CD4-positive, alpha-beta T cell treated with Interleukin-15 for 4 hours (primary cell): ENCODE data around the gene ZFAND2A.
"Not testable (repeated sequence)": the region's sequence is repeated elsewhere in the genome, so short reads cannot be mapped to it uniquely, and the experiment has no call there.

ENCODE experiments used
- DNase-seq: peaks from one replicate; pipeline ENCODE4 v3.0.0-alpha.2; 2020; ENCODE audit warnings: low spot score

ZFAND2A gene

DNA sequence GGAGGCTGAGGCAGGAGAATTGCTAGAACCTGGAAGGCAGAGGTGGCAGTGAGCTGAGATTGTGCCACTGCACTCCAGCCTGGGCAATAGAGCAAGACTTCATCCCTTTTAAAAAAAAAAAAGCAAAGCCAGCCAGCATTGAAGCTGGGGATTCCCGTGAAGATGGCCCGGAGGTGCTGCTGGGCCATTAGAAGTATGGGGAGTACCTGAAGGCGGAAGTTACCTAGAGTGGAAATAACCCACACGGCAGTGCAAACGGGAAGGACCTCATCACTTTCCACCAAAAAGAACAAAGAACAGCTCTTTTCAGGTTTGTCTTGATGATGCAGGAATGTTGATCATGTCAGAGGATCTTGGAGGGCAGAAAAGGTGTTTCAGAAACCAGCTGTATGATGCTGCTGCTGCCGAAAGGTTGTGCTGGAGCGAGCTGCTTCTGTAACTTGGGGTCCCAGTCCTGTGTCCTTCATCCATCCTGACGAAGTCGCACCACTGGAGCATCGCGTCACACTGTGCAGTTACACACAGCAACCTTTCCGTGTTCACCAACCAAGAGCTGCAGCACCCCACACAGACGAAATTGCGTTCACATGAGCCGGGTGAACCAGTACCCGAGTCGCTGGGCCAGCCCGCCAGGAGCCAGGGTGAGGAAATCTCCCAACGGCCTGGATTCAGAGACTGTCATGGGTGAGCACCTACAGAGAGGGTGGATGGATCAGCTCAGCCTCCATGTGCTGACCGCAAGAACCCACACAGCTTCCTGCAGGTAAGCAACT, 8.2 kb downstream of the ZFAND2A start:
- no peak for DNase-seq

DNA sequence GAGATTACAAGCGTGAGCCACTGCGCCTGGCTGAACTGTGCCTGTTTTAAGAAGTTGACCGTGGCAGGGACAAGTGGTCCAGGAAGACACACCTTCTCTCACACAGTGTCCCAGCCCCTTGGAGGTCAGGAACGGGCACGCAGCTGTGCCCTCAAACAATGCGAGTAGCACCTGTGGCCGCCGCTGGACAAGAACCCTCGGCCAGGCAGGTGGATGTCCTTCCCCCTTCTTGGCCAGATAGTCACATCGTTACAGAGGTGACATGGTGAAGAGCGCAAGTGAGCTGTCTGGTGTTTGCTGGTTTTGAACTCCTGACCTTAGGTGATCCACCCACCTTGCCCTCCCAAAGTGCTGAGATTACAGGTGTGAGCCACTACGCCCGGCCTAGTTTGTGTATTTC, 8.8 kb downstream of the ZFAND2A start:
- DNase-seq, result no peak

DNA sequence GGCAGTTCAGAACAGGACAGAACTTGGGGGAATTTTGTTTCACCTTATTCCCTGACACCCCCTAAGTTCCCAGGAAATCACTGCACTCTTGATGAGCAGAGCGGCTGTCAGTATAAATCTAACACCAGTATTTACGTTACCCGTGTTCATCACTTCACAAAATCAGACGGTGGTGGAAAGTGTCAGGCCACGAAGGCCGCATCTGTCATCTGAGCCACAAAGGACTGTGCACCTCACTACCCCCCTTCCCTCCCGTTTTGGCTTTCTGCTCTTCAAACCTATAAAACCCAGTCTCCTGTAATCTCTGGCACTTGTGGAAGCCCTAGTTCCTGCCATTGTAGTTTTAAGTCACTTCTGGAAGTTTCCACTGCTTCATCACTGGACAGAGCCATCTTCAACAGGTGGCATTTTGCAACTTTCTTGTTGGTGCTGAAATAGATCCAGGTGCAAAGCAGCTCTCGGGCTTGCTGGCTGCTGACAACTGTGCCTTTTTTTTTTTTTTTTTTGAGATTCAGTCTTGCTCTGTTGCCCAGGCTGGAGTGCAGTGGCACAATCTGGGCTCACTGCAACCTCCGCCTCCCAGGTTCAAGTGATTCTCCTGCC, 9.5 kb downstream of the ZFAND2A start:
- DNase-seq, result no peak

DNA sequence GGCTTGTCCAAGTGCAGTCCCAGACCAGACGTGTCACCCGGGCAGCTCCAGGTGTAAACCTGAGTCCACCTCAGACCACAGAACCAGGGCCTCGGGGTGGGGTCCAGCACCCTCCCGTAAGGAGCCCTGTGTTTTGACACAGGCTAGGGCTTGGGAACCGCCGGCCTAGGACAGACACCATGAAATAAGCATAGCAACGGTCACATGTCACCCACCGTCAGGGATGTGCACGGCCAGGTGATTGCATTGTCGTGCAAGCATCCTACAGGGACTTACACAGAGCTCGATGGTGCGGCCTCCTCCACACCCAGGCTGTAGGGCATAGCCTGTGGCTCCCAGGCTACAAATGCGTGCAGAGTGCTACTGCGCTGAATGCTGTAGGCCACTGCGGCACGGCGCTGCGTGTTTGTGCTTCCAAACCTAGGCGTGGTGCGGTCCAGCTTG, 10.6 kb downstream of the ZFAND2A start:
- no peak for DNase-seq

DNA sequence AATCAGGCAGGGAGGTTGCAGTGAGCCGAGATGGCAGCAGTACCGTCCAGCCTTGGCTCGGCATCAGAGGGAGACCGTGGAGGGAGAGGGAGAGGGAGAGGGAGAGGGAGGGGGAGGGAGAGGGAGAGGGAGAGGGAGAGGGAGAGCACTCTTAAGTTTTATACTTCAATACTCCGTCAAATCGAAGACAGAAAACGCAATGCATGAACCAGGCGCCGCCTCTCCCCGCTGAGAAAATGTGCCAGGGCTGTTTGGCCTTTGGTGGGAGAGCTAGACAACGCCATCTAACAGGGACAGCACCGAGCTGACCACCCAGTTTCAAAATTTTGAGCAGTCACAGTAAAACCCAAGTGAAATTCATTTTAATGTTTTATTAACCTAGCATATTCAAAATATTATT, 12.1 kb downstream of the ZFAND2A start:
- not testable (repeated sequence) for DNase-seq

DNA sequence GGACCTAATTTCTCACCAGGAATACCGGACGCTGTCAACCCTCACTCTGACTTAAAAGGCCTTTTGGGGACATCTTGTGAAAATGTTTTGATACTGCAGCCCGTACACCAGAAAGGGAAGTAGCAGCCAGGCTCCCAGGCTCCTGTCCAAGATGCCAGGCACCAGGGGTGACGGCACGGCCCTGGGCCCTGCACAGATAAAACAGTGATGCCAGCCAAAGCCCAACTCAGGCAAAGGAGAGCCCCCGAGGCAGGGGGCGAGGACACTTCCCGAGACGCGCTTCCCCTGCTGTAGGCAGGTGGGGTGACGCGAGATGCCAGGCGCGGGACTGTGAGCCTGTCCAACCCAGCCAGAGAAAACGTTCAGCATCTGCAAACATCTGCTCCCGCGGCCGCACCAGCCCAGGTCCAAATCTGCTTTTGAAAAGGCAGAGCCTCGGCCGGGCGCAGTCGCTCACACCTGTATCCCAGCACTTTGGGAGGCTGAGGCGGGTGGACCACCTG, 15.7 kb downstream of the ZFAND2A start:
- DNase-seq, result no peak

DNA sequence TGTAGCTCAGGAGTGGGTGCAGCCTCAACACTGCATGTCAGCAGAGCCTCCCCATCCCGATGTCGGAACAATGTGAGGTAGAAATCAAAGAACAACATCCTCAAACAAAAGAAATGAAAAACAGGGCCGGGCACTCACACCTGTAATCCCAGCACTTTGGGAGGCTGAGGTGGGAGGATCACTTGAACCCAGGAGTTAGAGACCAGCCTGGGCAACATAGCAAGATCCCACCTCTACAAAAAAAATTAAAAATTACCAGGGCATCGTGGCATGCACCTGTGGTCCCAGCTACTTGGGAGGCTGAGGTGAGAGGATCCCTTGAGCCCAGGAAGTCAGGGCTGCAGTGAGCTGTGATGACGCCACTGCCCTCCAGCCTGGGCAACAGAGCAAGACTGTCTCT, 17.0 kb downstream of the ZFAND2A start:
- DNase-seq, result not testable (repeated sequence)

DNA sequence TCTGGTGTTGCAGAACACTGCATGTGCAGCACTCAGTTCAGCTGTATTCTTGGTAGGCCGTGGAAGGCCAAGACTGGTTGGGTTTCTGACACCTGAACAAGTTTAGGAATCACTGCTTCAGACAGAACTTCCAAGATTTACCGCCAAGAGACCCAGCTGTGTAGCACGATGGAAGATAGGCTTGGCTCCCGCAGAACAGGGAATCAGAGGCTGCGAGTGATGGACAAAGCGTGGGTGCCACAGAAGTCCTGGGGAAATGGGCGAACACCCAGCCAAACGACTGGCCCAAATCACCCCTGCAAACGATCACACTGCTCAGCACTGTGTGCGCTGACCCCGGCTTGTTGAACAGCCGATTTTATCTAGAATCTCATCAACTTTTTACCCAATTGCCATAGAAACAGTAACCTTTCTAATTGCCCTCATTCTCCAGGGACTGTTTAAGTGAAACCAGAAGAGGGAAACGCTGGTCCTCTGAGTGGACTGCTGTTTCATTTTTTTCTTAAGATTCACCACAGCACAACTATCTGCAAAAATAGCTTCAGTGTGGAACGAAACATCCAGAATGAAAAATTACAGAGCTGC, 17.9 kb downstream of the ZFAND2A start:
- DNase-seq, result no peak

DNA sequence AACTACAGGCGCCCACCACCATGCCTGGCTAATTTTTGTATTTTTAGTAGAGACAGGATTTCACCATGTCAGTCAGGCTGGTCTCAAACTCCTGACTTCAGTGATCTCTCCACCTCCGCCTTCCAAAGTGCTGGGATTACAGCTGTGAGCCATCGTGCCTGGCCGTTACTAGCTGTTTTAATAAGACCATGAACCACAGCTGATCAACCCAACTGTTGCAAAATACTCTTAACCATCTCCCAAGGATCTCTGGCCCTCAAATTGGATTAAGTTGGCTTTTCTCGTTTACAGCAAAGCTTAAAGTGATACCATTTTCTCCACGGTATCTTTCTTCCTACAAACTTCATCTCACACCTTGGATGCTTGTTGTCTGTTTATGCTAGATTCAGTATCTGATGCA, 18.3 kb downstream of the ZFAND2A start:
- DNase-seq, result no peak

DNA sequence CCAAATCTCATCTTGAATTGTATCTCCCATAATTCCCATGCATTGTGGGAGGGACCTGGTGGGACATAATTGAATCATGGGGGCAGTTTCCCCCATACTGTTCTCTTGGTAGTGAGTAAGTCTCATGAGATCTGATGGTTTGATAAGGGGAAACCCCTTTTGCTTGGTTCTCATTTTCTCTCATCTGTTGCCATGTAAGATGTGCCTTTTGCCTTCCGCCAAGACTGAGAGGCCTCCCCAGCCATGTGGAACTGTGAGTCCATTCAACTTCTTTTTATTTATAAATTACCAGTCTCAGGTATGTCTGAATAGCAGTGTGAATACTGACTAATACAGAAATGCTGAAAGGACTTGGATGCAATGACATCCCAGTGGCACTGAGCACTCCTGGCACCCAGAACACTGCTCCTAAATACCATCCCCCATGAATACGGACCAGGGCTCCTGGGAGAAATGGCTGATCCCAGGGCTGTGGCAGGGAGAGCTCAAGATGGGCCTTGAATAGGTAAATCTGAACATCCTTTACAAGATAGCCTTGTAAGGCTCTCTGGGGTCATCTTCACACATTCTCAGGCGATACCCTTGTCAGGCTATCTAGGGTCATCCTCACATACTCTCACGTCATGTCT, 19.4 kb downstream of the ZFAND2A start:
- no peak for DNase-seq

DNA sequence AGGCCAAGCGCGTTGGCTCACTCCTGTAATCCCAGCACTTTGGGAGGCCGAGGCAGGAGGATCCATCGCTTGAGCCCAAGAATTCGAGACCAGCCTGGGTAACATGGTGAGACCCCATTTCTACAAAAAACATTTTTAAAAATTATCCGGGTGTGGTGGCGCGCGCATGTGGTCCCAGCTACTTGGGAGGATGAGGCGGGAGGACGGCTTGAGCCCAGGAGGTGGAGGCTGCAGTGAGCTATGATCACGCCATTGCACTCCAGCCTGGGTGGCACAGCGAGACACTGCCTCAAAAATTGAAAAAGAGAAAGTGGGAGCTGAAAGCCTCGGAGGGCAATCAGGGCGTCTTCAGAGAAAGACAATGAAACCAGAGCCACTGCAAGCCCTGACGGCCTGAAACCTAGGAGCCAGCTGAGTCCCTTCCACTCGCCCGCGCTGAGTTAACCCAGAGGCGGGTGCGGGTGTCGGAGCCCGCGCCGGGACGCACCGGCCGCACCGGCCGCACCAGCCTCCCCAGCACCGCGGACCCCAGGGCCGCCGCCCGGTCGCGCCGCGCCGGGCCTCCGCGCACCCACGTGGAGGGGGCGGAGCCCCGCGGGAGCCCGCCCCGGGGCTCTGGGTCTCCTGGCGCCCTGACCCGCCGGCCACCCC, 22.4 kb downstream of the ZFAND2A start:
- no peak for DNase-seq

DNA sequence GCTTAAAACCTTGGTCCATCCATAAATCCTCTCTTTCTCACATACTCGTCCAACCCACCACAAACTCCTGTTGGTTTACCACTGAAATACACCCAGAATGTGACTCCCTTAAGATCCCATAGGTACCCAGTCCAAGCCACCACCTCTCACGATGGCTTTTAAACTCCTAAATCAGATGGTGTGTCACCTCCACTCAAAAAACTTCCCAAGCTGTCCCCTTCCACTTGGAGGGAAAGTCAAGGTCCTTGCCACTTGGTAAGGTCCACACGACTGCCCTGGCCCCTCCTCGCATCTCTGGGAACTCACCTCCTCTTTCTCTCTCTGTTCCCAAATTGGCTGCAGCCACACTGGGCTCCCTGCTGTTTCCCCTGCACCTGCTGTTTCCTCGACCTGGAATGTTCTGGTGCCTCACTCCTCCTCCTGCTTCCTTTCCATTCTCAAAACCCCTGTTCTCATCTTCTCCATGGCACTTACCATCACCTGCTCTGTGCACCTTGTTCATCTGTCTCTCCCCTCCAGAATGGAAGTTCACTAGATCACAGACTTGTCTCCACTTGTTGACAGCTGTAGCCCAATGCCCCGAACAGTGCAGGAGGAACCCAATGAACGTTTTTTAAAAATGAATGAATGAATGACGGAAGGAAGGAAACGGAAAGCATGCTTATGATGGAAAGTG, 23.0 kb downstream of the ZFAND2A start:
- DNase-seq, result no peak

DNA sequence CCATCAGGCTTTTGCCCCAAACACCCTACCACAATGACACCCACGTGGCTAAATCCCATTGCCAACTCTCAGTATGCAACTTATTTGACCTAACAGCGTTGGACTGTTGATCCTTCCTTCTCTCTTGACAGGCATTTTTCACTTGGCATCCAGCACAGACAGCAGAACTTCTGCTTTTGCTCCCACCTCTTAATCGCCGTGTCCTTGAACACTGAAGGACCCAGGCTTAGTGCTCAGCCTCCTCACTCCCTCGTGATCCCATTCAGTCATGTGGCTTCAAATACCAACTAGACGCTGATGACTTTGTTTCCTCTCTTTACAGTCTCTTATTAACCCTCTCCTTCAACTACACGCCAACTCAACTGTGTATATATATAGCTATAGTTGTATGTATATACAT, 25.0 kb downstream of the ZFAND2A start:
- no peak for DNase-seq

DNA sequence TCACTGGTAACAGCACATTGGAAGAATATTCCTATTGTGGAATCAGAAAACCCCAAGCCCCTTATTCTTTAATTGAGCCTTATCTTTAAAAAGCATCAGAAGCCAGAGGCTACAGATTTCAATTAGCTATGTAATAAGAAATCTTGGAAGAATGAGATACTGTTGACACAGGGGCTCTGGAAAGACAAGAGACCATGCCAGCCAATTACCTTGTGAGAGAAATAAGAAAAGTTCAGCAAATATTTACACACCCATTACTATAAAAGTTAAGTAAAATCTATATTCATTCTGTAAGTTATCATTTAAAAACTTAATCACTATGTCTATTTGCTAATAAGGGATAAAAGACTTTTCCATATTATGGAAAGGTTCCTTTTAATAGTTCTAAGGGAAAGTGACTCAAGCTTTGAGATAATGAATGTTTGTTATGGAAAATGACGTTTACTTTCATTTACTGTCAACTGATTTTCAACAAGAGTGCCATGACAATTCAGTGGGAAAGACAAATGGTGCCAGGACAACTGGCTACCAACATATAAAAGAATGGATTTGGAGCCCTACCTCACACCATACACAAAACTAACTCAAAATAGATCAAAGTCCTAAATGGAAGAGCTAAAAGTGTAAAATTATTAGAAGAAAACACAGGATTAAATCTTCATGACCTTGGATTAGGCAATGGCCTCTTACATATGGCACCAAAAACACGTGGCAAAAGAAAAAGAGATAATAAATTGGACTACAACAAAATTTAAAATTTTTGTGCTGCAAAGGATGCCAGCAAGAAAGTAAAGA, 28.3 kb downstream of the ZFAND2A start:
- DNase-seq, result no peak

DNA sequence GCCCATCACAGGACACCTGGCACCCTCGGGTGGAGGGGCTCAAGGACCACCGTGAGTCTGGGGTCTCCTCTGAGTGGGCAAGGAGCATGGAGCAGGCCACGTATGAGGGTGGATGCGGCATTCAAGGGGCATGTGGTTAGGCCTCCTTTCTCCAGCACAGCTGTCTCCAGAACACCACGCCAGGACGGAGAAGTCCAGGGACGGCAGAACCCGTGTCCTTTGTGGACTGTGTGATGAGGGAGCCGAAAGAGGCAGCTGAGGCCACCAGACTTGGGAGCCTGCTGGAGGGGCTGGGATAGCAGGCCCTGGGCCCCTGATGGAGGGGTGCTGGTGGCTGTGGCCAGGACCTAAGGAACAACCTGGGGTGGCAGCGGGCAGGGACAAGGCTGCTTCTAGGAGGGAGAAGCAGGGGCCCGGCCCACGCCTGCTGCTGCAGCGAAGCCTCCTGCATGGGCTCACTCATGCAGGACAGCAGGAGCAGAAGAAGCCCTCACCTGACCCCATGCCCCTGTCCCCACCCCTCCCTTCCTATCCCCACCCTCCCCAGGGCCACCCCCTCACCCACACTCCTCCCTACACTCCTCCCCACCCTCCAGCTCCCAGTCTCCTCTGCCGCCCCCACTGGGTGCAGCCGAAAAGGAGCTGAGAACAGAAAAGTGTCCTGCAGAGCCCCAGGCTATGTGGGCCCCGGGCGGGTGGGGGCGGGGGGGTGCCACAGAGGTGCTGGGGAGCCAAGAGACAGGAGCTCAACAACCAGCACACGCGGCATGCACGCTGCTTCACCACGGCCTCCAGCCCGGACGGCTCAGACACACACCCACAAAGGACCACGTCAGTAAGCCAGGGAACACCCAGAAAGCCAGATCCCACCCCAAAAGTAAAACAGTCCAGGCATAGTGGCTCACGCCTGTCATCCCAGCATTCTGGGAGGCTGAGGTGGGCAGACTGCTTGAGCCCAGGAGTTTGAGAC, 29.7 kb downstream of the ZFAND2A start:
- no peak for DNase-seq

DNA sequence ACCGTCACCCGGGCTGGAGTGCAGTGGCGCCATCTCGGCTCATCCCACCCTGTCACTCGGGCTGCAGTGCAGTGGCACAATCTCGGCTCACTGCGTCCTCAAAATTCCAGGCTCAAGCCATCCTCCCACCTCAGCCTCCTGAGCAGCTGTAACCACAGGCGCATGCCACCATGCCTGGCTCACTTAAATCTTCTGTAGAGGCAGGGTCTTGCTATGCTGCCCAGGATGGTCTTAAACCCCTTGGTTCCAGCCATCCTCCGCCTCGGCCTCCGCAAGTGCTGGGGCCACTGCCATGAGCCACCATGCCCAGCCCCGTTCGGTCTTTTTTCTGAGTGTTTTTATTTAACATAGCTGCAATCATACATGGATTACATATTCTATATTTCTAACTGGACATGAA, 30.6 kb downstream of the ZFAND2A start:
- no peak for DNase-seq

DNA sequence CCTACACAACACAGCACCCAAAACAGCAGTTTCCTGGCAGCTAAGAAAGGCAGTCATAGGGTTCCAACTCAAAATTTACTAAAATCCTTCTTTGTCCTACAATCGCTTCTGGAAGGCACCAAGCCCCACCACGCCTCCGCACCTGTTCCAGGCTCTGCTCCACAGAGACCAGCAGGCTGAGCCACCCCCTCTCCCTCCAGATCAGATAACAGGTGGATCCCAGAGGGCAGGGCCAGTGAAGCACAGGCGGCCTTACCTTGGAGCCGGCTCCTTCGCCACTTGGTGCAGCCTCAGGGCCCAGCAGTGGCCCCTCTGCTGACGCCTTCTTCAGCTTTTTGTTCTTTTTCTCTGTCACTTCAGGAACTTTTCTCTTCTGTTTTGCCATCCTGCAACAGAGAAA, 33.0 kb downstream of the ZFAND2A start:
- no peak for DNase-seq

DNA sequence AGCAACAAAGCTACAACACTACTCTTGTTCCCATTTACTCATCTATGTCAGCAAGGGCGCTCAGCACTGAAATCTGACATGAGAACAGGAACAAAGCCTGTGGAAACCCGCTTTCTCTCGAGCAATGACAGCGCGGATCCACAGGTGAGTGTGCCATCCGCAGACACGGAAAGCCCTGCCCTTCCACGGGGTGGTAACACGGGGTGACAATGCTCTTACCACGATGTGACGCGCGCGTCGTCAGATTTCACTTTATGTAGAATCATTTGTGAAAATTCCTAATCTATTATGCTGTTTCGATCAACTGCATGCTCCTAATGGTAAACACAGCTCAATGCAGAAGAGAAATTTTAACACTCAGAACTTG, 34.4 kb downstream of the ZFAND2A start:
- DNase-seq, result no peak

DNA sequence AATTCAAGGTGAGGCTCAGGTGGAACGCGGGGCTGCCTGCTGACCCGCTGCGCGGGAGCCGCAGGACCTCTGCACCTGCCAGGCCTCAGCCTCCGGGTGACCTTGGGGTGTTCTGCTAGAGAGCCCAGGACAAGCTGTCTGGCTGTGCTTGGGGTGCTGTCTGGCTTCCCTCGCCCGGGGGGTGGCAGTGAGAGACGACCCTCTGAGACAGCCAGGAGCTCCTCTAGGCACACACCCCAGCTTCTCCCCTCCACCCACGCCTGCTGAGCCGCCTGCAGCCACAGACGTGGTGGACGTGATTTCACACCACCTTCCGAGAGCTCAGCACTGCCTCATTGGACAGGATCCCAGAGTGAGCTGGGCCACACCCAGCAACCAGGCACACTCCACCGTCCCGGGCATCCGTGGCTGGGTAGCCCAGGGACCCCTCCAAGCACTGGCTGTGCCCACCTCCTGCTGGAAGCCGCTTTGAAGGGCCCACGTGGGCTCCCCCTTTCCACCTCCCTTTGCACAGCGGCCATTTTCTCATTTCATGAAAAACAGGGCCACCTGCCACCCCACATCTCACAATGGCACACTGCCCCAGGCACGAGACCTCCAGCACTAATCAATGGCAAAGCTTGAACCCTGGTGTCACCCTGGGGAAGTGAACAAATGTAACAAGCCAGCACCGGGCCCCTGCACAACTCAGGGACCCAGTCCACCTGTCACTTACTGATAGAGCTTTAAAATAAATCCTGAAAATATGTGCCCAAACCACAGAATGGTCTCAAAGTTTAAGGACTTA, 35.0 kb downstream of the ZFAND2A start:
- DNase-seq, result no peak
